ENCODE results near the gene KRTAP10-12. TPM values are rescaled to one million over a fixed set of nuclear protein-coding genes. Genes with fewer than 3 reads are reported as not detected.

Gene KRTAP10-12
- total RNA-seq, 1 donor from 2014 or later = not detected

GRCh38 chr21:44741921-44742320 is 44.9 kb downstream of the KRTAP10-12 start:
- DNase-seq (ENCODE audit: low spot score) = no peak

GRCh38 chr21:44742418-44743153 is 45.6 kb downstream of the KRTAP10-12 start:
- Histone ChIP-seq H3K36me3 (no peaks in the 10 kb centered on the region), H4K20me1 (ENCODE audit: low read depth) (no peaks in the 10 kb centered on the region), H3K4me3 (no peak overlapping the region), H3K27me3 (no peaks in the 10 kb centered on the region), H2AFZ (replicated peaks) (no peak overlapping the region), H3K9me3 (ENCODE audit: low read depth) (no peaks in the 10 kb centered on the region), H3K4me2 (no peak overlapping the region), H3F3A (ENCODE audit: low read depth) (no peaks in the 10 kb centered on the region), H3K27ac (no peak overlapping the region), H3K79me2 (ENCODE audit: low read depth) (no peaks in the 10 kb centered on the region), H3K4me1 (no peaks in the 10 kb centered on the region), H3K9ac (no peak overlapping the region)
- DNase-seq (ENCODE audit: low spot score) = no peak
- Mint-ChIP-seq H3K36me3 (no peaks in the 10 kb centered on the region), H3K27ac (no peak overlapping the region), H3K9me3 (peaks cover 3% of the 10 kb centered on the region), H3K4me3 (no peak overlapping the region), H3K27me3 (ENCODE audit: insufficient read depth, low read depth) (peaks cover 3% of the 10 kb centered on the region), H3K4me1 (peaks cover 6% of the 10 kb centered on the region)
- TF ChIP-seq EZH2 (IDR thresholded peaks at IDR 0.05) = no peak
- TF ChIP-seq EZH2phosphoT487 (IDR thresholded peaks at IDR 0.05) = no peak
- TF ChIP-seq CTCF (IDR thresholded peaks at IDR 0.05) = peak; percentile 7

More at GRCh38 chr21:44741921-44742320, 44.9 kb downstream of the KRTAP10-12 start:
- peaks cover 3% of the 10 kb centered on the region for H3K9me3 Mint-ChIP-seq
- no peak overlapping the region for H3K4me2 ChIP-seq
- H3K27ac Mint-ChIP-seq = no peak overlapping the region
- H3K9me3 ChIP-seq (ENCODE audit: low read depth) = no peaks in the 10 kb centered on the region
- H4K20me1 ChIP-seq (ENCODE audit: low read depth) = no peaks in the 10 kb centered on the region
- no peaks in the 10 kb centered on the region for H3F3A ChIP-seq (ENCODE audit: low read depth)
- H2AFZ ChIP-seq (replicated peaks) = no peak overlapping the region
- no peak overlapping the region for H3K4me3 ChIP-seq
- peaks cover 3% of the 10 kb centered on the region for H3K27me3 Mint-ChIP-seq (ENCODE audit: insufficient read depth, low read depth)
- H3K4me1 Mint-ChIP-seq = peaks cover 10% of the 10 kb centered on the region
- no peak overlapping the region for H3K4me3 Mint-ChIP-seq
- H3K4me1 ChIP-seq = no peaks in the 10 kb centered on the region
- no peaks in the 10 kb centered on the region for H3K27me3 ChIP-seq
- no peak overlapping the region for H3K27ac ChIP-seq
- no peaks in the 10 kb centered on the region for H3K79me2 ChIP-seq (ENCODE audit: low read depth)
- no peaks in the 10 kb centered on the region for H3K36me3 ChIP-seq
- TF ChIP-seq CTCF (IDR thresholded peaks at IDR 0.05) = no peak
- no peak for TF ChIP-seq EZH2phosphoT487 (IDR thresholded peaks at IDR 0.05)
- TF ChIP-seq EZH2 (IDR thresholded peaks at IDR 0.05) = no peak
- H3K9ac ChIP-seq = no peak overlapping the region
- H3K36me3 Mint-ChIP-seq = no peaks in the 10 kb centered on the region

Small RNA genes within 50 kb of the gene (small RNA-seq; reads per million reads assigned to genes)
- gene KRTAP12-6P = not detected

Other genes with a start within 250 kb of the KRTAP10-12 start
- 2.5 and 4.9 TPM in 2 replicates for gene LRRC3, start 241.7 kb upstream of the KRTAP10-12 start, total RNA-seq (ENCODE audit: low replicate concordance)
- not detected in 2 replicates for gene KRTAP10-1, start 157.0 kb upstream of the KRTAP10-12 start, total RNA-seq (ENCODE audit: low replicate concordance)
- gene KRTAP10-2, start 145.7 kb upstream of the KRTAP10-12 start, total RNA-seq (ENCODE audit: low replicate concordance) = not detected in 2 replicates
- gene KRTAP10-3, start 138.4 kb upstream of the KRTAP10-12 start, total RNA-seq (ENCODE audit: low replicate concordance) = not detected in 2 replicates
- not detected in 2 replicates for gene KRTAP10-4, start 123.4 kb upstream of the KRTAP10-12 start, total RNA-seq (ENCODE audit: low replicate concordance)
- gene KRTAP10-5, start 116.6 kb upstream of the KRTAP10-12 start, total RNA-seq (ENCODE audit: low replicate concordance) = not detected in 2 replicates
- not detected in 2 replicates for gene KRTAP10-6, start 104.7 kb upstream of the KRTAP10-12 start, total RNA-seq (ENCODE audit: low replicate concordance)
- gene KRTAP10-7, start 96.6 kb upstream of the KRTAP10-12 start, total RNA-seq (ENCODE audit: low replicate concordance) = not detected in 2 replicates
- not detected in 2 replicates for gene KRTAP10-8, start 85.1 kb upstream of the KRTAP10-12 start, total RNA-seq (ENCODE audit: low replicate concordance)
- gene KRTAP10-9, start 70.1 kb upstream of the KRTAP10-12 start, total RNA-seq (ENCODE audit: low replicate concordance) = not detected in 2 replicates
- gene KRTAP10-10, start 59.8 kb upstream of the KRTAP10-12 start, total RNA-seq (ENCODE audit: low replicate concordance) = not detected in 2 replicates
- not detected in 2 replicates for gene KRTAP10-11, start 50.8 kb upstream of the KRTAP10-12 start, total RNA-seq (ENCODE audit: low replicate concordance)
- gene KRTAP12-4, start 42.5 kb upstream of the KRTAP10-12 start, total RNA-seq (ENCODE audit: low replicate concordance) = not detected in 2 replicates
- not detected in 2 replicates for gene KRTAP12-3, start 39.2 kb upstream of the KRTAP10-12 start, total RNA-seq (ENCODE audit: low replicate concordance)
- gene KRTAP12-2, start 30.2 kb upstream of the KRTAP10-12 start, total RNA-seq (ENCODE audit: low replicate concordance) = not detected in 2 replicates
- gene KRTAP12-1, start 15.0 kb upstream of the KRTAP10-12 start, total RNA-seq (ENCODE audit: low replicate concordance) = not detected in 2 replicates
- not detected in 2 replicates for gene TSPEAR, start 14.4 kb downstream of the KRTAP10-12 start, total RNA-seq (ENCODE audit: low replicate concordance)
- gene UBE2G2, start 104.6 kb downstream of the KRTAP10-12 start, total RNA-seq (ENCODE audit: low replicate concordance) = 76.7 and 83.1 TPM in 2 replicates
- gene SUMO3, start 120.9 kb downstream of the KRTAP10-12 start, total RNA-seq (ENCODE audit: low replicate concordance) = 117 and 135 TPM in 2 replicates
- 162 and 192 TPM in 2 replicates for gene PTTG1IP, start 176.5 kb downstream of the KRTAP10-12 start, total RNA-seq (ENCODE audit: low replicate concordance)
- 0.09 TPM in 1 of 2 replicates, not detected in the other for gene ITGB2, start 223.7 kb downstream of the KRTAP10-12 start, total RNA-seq (ENCODE audit: low replicate concordance)
- 4.7 and 17.1 TPM in 2 replicates for gene SLX9, start 242.9 kb downstream of the KRTAP10-12 start, total RNA-seq (ENCODE audit: low replicate concordance)

Data from neural progenitor cell (in vitro differentiated cells).